Thyroid gland (tissue), 4 donors: Measurements from ENCODE around the gene PLCD3.

Experiments
- CTCF ChIP-seq, 6 experiments: fragments of 200-600 bp in 3 of 6; fragments of 450-650 bp in 3 of 6; sonication (generic) in 3 of 6; IDR thresholded peaks; one replicate each; pipeline ENCODE4 v1.5.1; 2016 to 2019; ENCODE audit warnings: antibody characterized with exemption in 6 of 6, mild to moderate bottlenecking in 2 of 6, inconsistent platforms in 1 of 6, moderate library complexity in 1 of 6
- POLR2A ChIP-seq, 2 donors: fragments of 450-650 bp; IDR thresholded peaks; one replicate each; pipeline ENCODE4 v1.6.1; 2017; ENCODE audit warnings: antibody characterized with exemption in 2 of 2, mild to moderate bottlenecking in 2 of 2, moderate library complexity in 1 of 2

- TF ChIP-seq POLR2A (IDR thresholded peaks at IDR 0.05) (no peak), CTCF (IDR thresholded peaks at IDR 0.05) (no peak)
Observed at GRCh38 chr17:45098081-45098868, 34.0 kb downstream of the PLCD3 start.
